Dermis microvascular lymphatic vessel endothelial cell (primary cell): Measurements from ENCODE around the gene NUDCD3. TPM values are rescaled to one million over a fixed set of nuclear protein-coding genes. Genes with fewer than 3 reads are reported as not detected.
A peak's percentile ranks its signal among the peaks of the same experiment; 100 is the strongest.

Source experiments
- DNase-seq, 2 donors: peaks; one replicate each; pipeline versions ENCODE4 v3.0.0 to v3.0.0-alpha.2; 2010; ENCODE audit warnings: low read depth in 2 of 2
- total RNA-seq: library from RNA; depleted of rRNA; stranded (reverse); fragments of >200 nt; gene quantifications from 2 replicates; pipeline ENCODE4 v1.2.1, GENCODE V29; 2014

NUDCD3 gene
- total RNA-seq, 1 donor from 2014 or later = 60.7 TPM

GRCh38 chr7:44482502-44483485 is 7.7 kb downstream of the NUDCD3 start:
- no peak for DNase-seq

DNA sequence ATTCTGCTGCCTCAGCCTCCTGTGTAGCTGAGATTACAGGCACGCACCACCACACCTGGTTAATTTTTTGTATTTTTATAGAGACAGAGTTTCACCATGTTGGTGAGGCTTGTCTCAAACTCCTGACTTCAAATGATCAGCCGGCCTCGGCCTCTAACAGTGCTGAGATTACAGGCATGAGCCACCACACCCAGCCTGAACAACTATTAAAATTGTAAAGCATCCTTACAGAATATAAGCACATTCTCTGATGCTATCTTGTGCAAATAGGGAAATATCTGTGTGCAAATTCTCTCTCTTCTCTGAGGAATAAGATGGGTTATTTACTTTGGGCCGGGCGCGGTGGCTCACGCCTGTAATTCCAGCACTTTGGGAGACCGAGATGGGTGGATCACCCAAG is 12.5 kb downstream of the NUDCD3 start:
- DNase-seq = no peak

GRCh38 chr7:44477063-44477830 is 13.2 kb downstream of the NUDCD3 start:
- DNase-seq = peak; percentile 54 to 78

DNA sequence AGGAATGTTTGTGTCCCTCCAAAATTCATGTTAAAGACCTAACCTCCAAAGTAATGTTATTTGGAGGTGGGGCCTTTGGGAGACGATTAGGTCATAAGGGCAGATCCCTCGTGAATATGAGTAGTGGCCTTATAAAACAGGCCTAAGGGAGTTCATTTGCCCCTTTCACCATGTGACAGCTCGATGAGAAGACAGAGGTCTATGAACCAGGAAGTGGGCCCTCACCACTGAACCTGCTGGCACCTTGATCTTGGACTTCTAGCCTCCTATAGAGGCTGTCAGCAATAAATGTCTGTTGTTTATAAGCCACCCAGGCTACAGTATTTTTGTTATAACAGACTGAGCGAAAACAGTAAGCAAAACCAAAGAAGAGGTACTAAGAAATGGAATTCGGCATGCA is 14.1 kb downstream of the NUDCD3 start:
- no peak for DNase-seq

DNA sequence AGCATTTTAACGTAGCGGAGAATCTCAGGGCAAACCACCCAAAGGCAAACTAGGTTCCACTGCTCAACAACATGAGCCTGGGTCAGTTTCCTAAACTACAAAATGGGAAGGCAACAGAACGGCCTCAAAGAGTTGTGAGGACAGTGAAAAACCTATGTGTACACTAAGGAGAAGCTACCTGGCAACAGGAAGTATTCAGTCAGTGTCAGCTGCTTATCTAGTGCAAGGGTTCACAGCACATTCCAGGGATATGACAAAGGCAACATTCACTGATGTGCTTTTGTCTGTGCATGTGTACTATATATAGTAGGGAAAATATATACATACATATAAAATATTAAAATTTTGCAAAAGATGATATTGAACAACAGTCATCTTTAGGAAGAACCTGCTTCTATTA is 17.2 kb downstream of the NUDCD3 start:
- DNase-seq = peak; percentile 75 to 78

DNA sequence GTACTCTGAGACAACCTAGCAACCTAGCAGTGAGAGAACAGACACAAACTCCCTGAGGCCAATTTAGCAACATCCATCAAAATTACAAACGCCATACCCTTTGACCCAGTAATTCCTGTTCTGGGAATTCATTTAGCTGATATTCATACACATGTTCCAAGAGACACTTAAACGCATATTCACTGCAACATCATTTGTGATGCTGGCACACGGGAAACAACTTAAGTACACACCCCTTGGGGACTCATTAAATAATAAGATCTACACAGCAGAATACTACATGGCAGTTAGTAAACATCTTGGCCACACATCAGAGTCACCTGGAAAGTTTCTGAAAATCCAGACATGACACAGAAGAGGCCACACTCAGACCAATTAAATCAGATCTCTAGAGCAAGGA is 17.6 kb downstream of the NUDCD3 start:
- peak; percentile 16 to 21 for DNase-seq

GRCh38 chr7:44471850-44472249 is 18.6 kb downstream of the NUDCD3 start:
- DNase-seq = no peak

GRCh38 chr7:44471436-44471835 is 19.0 kb downstream of the NUDCD3 start:
- no peak for DNase-seq

DNA sequence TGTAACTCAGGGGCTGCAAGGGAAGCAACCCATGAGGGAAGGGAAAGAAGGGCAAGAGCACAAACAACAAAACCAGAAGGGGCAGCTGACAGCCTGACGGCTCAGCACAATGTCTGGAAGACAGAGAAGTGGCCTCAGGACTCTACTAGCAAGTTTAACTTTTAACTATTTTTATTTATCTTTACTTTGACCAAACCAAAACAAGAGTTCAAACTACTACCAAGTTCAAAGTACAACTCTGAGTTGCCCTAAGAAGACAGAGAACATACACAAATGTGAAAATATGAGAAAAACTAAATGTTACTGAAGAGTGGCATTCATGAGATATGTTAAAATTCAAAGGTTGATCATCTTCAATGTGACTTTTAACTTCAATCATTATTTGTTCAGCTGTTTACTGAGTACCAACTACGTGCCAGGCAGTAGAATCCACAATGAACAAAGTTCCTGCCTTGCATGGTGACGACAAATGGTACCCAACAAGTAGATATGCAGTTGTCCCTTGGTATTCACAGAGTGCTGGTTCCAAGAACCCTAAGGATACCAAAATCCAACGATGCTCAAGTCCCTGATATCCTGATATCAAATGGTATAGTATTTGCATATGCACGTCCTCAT is 19.7 kb downstream of the NUDCD3 start:
- DNase-seq = no peak

DNA sequence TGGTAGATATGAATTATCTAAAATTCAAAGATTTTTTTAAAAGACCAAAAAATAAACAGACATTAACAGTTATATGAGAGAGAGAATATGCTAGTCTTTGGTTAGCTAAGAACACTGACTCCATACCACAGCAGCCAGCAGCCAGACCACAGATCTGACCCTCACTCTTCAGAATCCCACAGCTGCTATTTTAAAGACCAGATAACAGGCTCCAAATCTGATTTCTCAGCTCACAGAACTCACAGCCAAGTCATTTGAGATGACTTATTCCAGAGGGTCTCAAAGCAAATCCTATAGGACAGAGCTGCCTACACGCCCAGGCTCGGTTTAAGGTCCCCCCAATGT is 20.4 kb downstream of the NUDCD3 start:
- DNase-seq = no peak

DNA sequence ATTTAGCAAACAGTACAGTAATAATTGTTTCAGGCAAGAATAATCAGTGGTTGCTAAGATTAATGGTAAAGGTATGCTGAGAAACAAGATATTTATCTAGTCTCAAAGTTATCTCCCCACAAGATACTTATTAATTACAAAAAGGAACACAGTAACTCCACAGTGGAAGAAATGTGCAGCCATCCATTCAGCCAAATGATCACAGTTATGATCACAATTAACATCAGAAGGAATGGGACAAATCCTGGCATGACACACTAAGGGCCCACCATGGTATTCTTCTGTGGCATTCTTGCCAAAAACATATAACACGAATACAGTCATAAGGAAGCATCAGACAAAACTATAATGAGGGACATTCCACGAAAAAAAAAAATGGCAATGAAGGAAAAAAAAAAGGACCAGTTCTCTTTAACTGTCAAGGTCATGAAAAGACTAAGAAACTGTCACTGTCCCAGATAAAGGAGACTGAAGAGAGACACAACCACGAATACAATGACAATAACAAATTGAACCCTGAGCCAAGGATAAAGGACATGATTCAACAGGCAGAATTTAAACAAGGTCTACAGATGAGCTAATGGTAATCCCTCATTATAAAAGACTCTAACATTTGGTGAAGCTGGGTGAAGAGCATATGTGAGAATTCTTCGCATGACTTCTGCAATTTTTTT is 20.9 kb downstream of the NUDCD3 start:
- no peak for DNase-seq

DNA sequence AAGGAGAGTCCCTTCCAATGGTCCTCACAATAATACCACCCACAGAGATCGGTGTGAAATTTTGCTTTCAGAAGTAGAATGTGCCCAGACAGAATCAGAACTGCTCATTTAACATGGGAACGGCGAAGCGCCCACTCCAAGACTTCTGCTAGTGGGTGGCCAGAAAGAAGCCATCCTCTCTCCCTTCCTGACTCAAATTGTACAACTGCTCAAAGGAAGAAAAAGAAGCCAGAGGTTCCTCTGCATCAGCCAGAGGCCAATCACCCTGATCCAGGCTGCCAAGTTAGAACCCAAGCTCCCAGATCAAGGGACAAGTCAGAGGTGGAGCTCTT is 23.3 kb downstream of the NUDCD3 start:
- no peak for DNase-seq

DNA sequence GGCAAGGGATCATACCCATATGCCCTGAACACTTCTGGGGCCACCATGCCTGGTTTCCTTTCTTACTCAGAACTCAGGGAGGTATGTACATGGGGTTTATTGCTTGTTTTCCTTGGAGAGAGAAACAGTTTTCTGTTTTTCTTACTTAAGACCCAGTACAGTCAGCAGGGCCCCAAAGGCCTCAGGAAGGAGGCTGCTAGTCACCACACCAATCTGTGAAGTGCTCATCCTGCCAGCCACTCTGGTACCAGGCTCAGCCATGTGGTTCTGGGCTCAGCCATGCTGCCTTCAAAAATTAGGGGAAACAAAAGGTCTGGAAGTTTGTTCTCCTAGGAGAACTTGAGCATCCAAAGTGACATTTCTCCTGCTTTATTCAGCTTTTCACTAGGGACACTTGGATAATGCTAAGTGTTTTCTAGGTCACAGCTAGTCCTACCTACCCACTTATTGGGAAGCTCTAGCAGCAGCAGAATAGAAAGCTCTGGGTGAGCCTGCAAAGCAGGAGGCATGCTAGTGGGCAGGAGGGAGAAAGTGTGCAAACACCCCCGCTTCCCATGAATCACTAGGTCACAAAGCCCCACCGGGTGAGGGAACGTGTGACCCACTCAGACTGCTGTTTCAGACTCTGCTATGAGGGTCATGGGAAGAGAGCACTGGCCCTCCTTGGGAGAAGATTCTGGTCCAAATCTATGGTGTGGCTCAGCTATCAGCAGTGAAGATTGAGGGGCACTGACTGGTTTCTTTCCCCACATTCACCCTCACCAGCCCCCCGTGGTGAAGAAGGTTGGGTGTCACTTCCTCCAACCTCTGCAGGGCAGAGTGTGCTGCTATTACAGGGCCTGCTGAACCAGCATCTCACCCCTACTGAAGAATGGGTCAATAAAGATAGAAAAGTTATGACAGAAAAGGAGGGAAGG is 23.9 kb downstream of the NUDCD3 start:
- peak in 1 of 2 donors; percentile 66 for DNase-seq

GRCh38 chr7:44465490-44465889 is 25.0 kb downstream of the NUDCD3 start:
- no peak for DNase-seq

- no peak for DNase-seq
Measured at GRCh38 chr7:44463169-44463808, 27.2 kb downstream of the NUDCD3 start.

GRCh38 chr7:44461387-44461786 is 29.1 kb downstream of the NUDCD3 start:
- DNase-seq = peak; percentile 15 to 75

- DNase-seq = no peak
Measured at GRCh38 chr7:44460325-44460724, 30.1 kb downstream of the NUDCD3 start.

- no peak for DNase-seq
Measured at GRCh38 chr7:44455155-44455554, 35.3 kb downstream of the NUDCD3 start.

DNA sequence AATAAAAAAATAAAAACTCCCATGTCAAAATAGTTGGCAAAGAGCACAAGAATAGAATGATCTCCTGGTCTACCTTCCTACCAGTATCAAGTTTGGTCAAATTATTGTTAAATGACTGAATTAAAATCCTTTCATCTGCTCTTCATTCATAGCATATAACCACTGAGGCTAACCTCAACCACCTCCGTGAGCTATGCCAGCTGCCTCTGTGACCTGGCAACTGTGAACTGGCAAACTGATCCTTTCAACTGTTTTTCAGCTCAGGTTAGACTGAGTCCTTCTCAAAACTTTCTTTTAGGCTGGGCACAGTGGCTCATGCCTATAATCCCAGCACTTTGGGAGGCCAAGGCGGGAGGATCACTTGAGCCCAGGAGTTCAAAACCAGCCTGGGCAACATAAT is 36.1 kb downstream of the NUDCD3 start:
- DNase-seq = no peak

GRCh38 chr7:44451123-44451522 is 39.3 kb downstream of the NUDCD3 start:
- DNase-seq = no peak
